Measurements from ENCODE around the gene HHIPL1.

The HHIPL1 gene

GRCh38 chr14:99611646-99612045 lies 33.3 kb upstream of the HHIPL1 start:
- DNase-seq (ENCODE audit: low spot score) (no peak), FAIRE-seq (no peak)

GRCh38 chr14:99612071-99612737 lies 32.7 kb upstream of the HHIPL1 start:
- FAIRE-seq: no peak

GRCh38 chr14:99612738-99613330 lies 32.1 kb upstream of the HHIPL1 start:
- FAIRE-seq: no peak
- DNase-seq (ENCODE audit: low spot score): no peak

More at GRCh38 chr14:99612071-99612737, 32.7 kb upstream of the HHIPL1 start:
- no peak for DNase-seq (ENCODE audit: low spot score)

- FAIRE-seq: no peak
- no peak for DNase-seq (ENCODE audit: low spot score)
These were observed 29.3 kb upstream of the HHIPL1 start for GRCh38 chr14:99615497-99616157.

- FAIRE-seq (no peak), DNase-seq (ENCODE audit: low spot score) (no peak)
These were observed 27.8 kb upstream of the HHIPL1 start for GRCh38 chr14:99616832-99617800.

- DNase-seq (ENCODE audit: low spot score) (peak; percentile 50), FAIRE-seq (no peak)
These were observed 24.8 kb upstream of the HHIPL1 start for GRCh38 chr14:99619835-99620834.

- no peak for FAIRE-seq
These were observed 23.0 kb upstream of the HHIPL1 start for GRCh38 chr14:99621948-99622347.

GRCh38 chr14:99624024-99624423 lies 20.9 kb upstream of the HHIPL1 start:
- FAIRE-seq (no peak), DNase-seq (ENCODE audit: low spot score) (no peak)

More at GRCh38 chr14:99621948-99622347, 23.0 kb upstream of the HHIPL1 start:
- no peak for DNase-seq (ENCODE audit: low spot score)

GRCh38 chr14:99624971-99625370 lies 20.0 kb upstream of the HHIPL1 start:
- DNase-seq (ENCODE audit: low spot score) (no peak), FAIRE-seq (no peak)

- no peak for FAIRE-seq
- DNase-seq (ENCODE audit: low spot score): no peak
These were observed 19.5 kb upstream of the HHIPL1 start for GRCh38 chr14:99625476-99625875.

GRCh38 chr14:99626041-99626648 lies 18.8 kb upstream of the HHIPL1 start:
- DNase-seq (ENCODE audit: low spot score): no peak
- no peak for FAIRE-seq

- FAIRE-seq: no peak
- DNase-seq (ENCODE audit: low spot score): no peak
These were observed 17.8 kb upstream of the HHIPL1 start for GRCh38 chr14:99627100-99627499.

- no peak for FAIRE-seq
- no peak for DNase-seq (ENCODE audit: low spot score)
These were observed 17.2 kb upstream of the HHIPL1 start for GRCh38 chr14:99627510-99628381.

- FAIRE-seq: no peak
- DNase-seq (ENCODE audit: low spot score): peak; percentile 34
These were observed 15.9 kb upstream of the HHIPL1 start for GRCh38 chr14:99628887-99629618.

GRCh38 chr14:99630202-99630601 lies 14.7 kb upstream of the HHIPL1 start:
- FAIRE-seq (no peak), DNase-seq (ENCODE audit: low spot score) (no peak)

GRCh38 chr14:99632410-99633035 lies 12.4 kb upstream of the HHIPL1 start:
- DNase-seq (ENCODE audit: low spot score): no peak
- no peak for FAIRE-seq

- no peak for FAIRE-seq
- no peak for DNase-seq (ENCODE audit: low spot score)
These were observed 11.8 kb upstream of the HHIPL1 start for GRCh38 chr14:99633141-99633540.

- FAIRE-seq: no peak
- DNase-seq (ENCODE audit: low spot score): no peak
These were observed 11.0 kb upstream of the HHIPL1 start for GRCh38 chr14:99633918-99634317.

Data from RCC 7860 (cell line).